Measurements from ENCODE around the gene DNPH1. TPM values are rescaled to one million over a fixed set of nuclear protein-coding genes. Genes with fewer than 3 reads are reported as not detected.
A peak's percentile ranks its signal among the peaks of the same experiment; 100 is the strongest.

The DNPH1 gene
- total RNA-seq, 1 donor from 2014 or later = 40.2 TPM

GRCh38 chr6:43243664-43244321, 14.5 kb upstream of the DNPH1 start:
- ATAC-seq = peak; percentile 7

- ATAC-seq = no peak
Measured at GRCh38 chr6:43242908-43243663, 13.8 kb upstream of the DNPH1 start, which contains the start of gene TTBK1. Gene TTBK1 (plus strand): TSS chr6:43243481. CDS start chr6:43246661, 3,180 bp downstream.

- no peak for ATAC-seq
Measured at GRCh38 chr6:43241446-43241845, 12.2 kb upstream of the DNPH1 start.

GRCh38 chr6:43240950-43241349, 11.7 kb upstream of the DNPH1 start:
- ATAC-seq = no peak

GRCh38 chr6:43239054-43239453, 9.8 kb upstream of the DNPH1 start:
- no peak for ATAC-seq

- no peak for ATAC-seq
Measured at GRCh38 chr6:43235841-43236240, 6.6 kb upstream of the DNPH1 start.

GRCh38 chr6:43231735-43232450, 2.6 kb upstream of the DNPH1 start:
- ATAC-seq = no peak

GRCh38 chr6:43231053-43231452, 1.8 kb upstream of the DNPH1 start:
- ATAC-seq = no peak

GRCh38 chr6:43229803-43230620, 731 bp upstream of the DNPH1 start:
- ATAC-seq = no peak

- no peak for ATAC-seq
Measured at GRCh38 chr6:43226192-43226851, 3.0 kb downstream of the DNPH1 start.

- ATAC-seq = no peak
Measured at GRCh38 chr6:43223175-43223574, 6.1 kb downstream of the DNPH1 start.

GRCh38 chr6:43222418-43223059, 6.7 kb downstream of the DNPH1 start:
- ATAC-seq = peak; percentile 36

GRCh38 chr6:43221046-43221972, 8.0 kb downstream of the DNPH1 start:
- no peak for ATAC-seq

- no peak for ATAC-seq
Measured at GRCh38 chr6:43220439-43220951, 8.8 kb downstream of the DNPH1 start.

- ATAC-seq = no peak
Measured at GRCh38 chr6:43219814-43220213, 9.5 kb downstream of the DNPH1 start.

GRCh38 chr6:43219119-43219518, 10.2 kb downstream of the DNPH1 start:
- ATAC-seq = no peak

- ATAC-seq = no peak
Measured at GRCh38 chr6:43217351-43217750, 11.9 kb downstream of the DNPH1 start.

- ATAC-seq = peak; percentile 15
Measured at GRCh38 chr6:43216200-43216599, 13.1 kb downstream of the DNPH1 start.

GRCh38 chr6:43215066-43215465, 14.2 kb downstream of the DNPH1 start:
- no peak for ATAC-seq

GRCh38 chr6:43213431-43213830, 15.8 kb downstream of the DNPH1 start:
- ATAC-seq = no peak

All from esophagus mucosa (tissue), 1 donor.